HCT116 (cell line): ENCODE results near the gene OR4D1. TPM values are rescaled to one million over a fixed set of nuclear protein-coding genes. Genes with fewer than 3 reads are reported as not detected.

ENCODE experiments used
- ATAC-seq: fragments of 200-7000 bp; cut with Tn5 transposase; 2 replicates; pipeline ENCODE4 v1.9.1; 2020; ENCODE audit warnings: mild to moderate bottlenecking, moderate library complexity
- BruUV-seq: library from RNA; stranded (reverse); fragments of 400-500 nt; replicated peaks from 2 replicates; lab custom pipeline; 2021; lab: Mats Ljungman, UMichigan
- CTCF ChIA-PET: fragments of 300-600 bp; sonication (Branson Sonifier 250); formaldehyde crosslinking; loops from one replicate; lab custom pipeline; 2021; ENCODE audit warnings: antibody characterized with exemption; lab: Charles Lee
- POLR2A ChIA-PET: fragments of 300-600, 350-600 bp; sonication (Branson Sonifier 250); formaldehyde crosslinking; loops from one replicate; lab custom pipeline; 2021; ENCODE audit warnings: antibody characterized with exemption; lab: Charles Lee
- RAD21 ChIA-PET, 2 experiments: fragments of 300-600 bp; sonication (Branson Sonifier 250); formaldehyde crosslinking; loops; one replicate each; lab custom pipeline; 2023; ENCODE audit warnings: low total read pairs in 2 of 2; ENCODE audit not compliant: uncharacterized antibody in 2 of 2, unreplicated experiment in 2 of 2, low non-redundant PET in 1 of 2; lab: Charles Lee
- DNase-seq: peaks from one replicate; pipeline ENCODE4 v3.0.0-alpha.2; 2010; ENCODE audit warnings: low read depth, low spot score
- H2AFZ ChIP-seq: fragments of 200-600 bp; shearing (Covaris generic), sonication (generic); 2 replicates; pipeline ENCODE4 v1.6.1; 2017; ENCODE audit warnings: low read depth, mixed run types, mixed read lengths, antibody characterized with exemption, low read length; ENCODE audit not compliant: poor library complexity, severe bottlenecking
- H3K27ac ChIP-seq: 2 replicates; pipeline ENCODE4 v1.5.1; 2012; ENCODE audit warnings: low read depth, low read length
- H3K27me3 ChIP-seq: fragments of 200-600 bp; sonication (generic); 2 replicates; pipeline ENCODE4 v1.6.1; 2016; ENCODE audit warnings: mixed run types, low read length, mixed read lengths; ENCODE audit not compliant: insufficient read depth
- H3K36me3 ChIP-seq, 2 experiments: fragments of 200-500 bp in 1 of 2; fragments of 200-600 bp in 1 of 2; sonication (Bioruptor generic) in 1 of 2; sonication (generic) in 1 of 2; 2 replicates each; pipeline versions ENCODE4 v1.5.1 to v1.6.1; 2014 to 2016; ENCODE audit warnings: low read length in 2 of 2, inconsistent platforms in 1 of 2, mixed read lengths in 1 of 2, mixed run types in 1 of 2; ENCODE audit not compliant: insufficient read depth in 2 of 2, control insufficient read depth in 1 of 2
- H3K4me1 ChIP-seq, 2 experiments: fragments of 200-600 bp in 1 of 2; sonication (generic) in 1 of 2; 2 replicates each; pipeline versions ENCODE4 v1.5.1 to v1.6.1; 2012 to 2017; ENCODE audit warnings: low read length in 2 of 2, inconsistent platforms in 1 of 2, mild to moderate bottlenecking in 1 of 2, mixed read lengths in 1 of 2, mixed run types in 1 of 2, moderate library complexity in 1 of 2; ENCODE audit not compliant: insufficient read depth in 2 of 2, control insufficient read depth in 1 of 2
- H3K4me2 ChIP-seq: fragments of 200-600 bp; sonication (generic); 2 replicates; pipeline ENCODE4 v1.6.1; 2017; ENCODE audit warnings: mixed run types, low read length, mixed read lengths
- H3K4me3 ChIP-seq, 2 experiments: fragments of 200-600 bp in 1 of 2; sonication (generic) in 1 of 2; replicated peaks in 1 of 2; 2 replicates each; pipeline ENCODE4 v1.5.1; 2011 to 2016; ENCODE audit warnings: low read length in 2 of 2, control low read depth in 1 of 2, low read depth in 1 of 2, mild to moderate bottlenecking in 1 of 2, mixed read lengths in 1 of 2, mixed run types in 1 of 2
- H3K79me2 ChIP-seq: fragments of 200-600 bp; sonication (generic); 2 replicates; pipeline ENCODE4 v1.6.1; 2017; ENCODE audit warnings: mild to moderate bottlenecking, mixed run types, low read length, moderate library complexity, mixed read lengths; ENCODE audit not compliant: insufficient read depth
- H3K9ac ChIP-seq: fragments of 200-600 bp; sonication (generic); 2 replicates; pipeline ENCODE4 v1.6.1; 2016; ENCODE audit warnings: low read length, mixed read lengths
- H3K9me2 ChIP-seq: fragments of 200-600 bp; sonication (generic), shearing (Covaris generic); 2 replicates; pipeline ENCODE4 v1.6.1; 2017; ENCODE audit warnings: mixed run types, mild to moderate bottlenecking, moderate library complexity; ENCODE audit not compliant: insufficient read depth
- H3K9me3 ChIP-seq, 2 experiments: fragments of 200-500 bp in 1 of 2; fragments of 200-600 bp in 1 of 2; sonication (Bioruptor generic) in 1 of 2; sonication (generic) in 1 of 2; 2 replicates each; pipeline ENCODE4 v1.6.1; 2014 to 2017; ENCODE audit warnings: low read length in 2 of 2, mixed read lengths in 2 of 2, inconsistent platforms in 1 of 2, low read depth in 1 of 2, mild to moderate bottlenecking in 1 of 2, mixed run types in 1 of 2, moderate library complexity in 1 of 2; ENCODE audit not compliant: control insufficient read depth in 1 of 2, insufficient read depth in 1 of 2
- H4K20me1 ChIP-seq: fragments of 200-600 bp; sonication (generic), shearing (Covaris generic); 2 replicates; pipeline ENCODE4 v1.6.1; 2017; ENCODE audit warnings: mixed run types, mild to moderate bottlenecking, moderate library complexity; ENCODE audit not compliant: insufficient read depth
- CEBPB ChIP-seq: IDR thresholded peaks from 2 replicates; pipeline ENCODE4 v1.6.1; 2012; ENCODE audit warnings: low read depth
- EGR1 ChIP-seq: IDR thresholded peaks from 2 replicates; pipeline ENCODE4 v1.6.1; 2012; ENCODE audit warnings: low read depth
- EZH2phosphoT487 ChIP-seq: fragments of 200-600 bp; IDR thresholded peaks from 2 replicates; pipeline ENCODE4 v1.6.1; 2018; ENCODE audit warnings: antibody characterized with exemption, borderline replicate concordance
- POLR2AphosphoS5 ChIP-seq: IDR thresholded peaks from 2 replicates; pipeline ENCODE4 v1.6.1; 2011; ENCODE audit warnings: mild to moderate bottlenecking, low read depth, low read length, moderate library complexity
- REST ChIP-seq: IDR thresholded peaks from 2 replicates; pipeline ENCODE4 v1.6.1; 2012; ENCODE audit warnings: low read depth
- SRF ChIP-seq: IDR thresholded peaks from 2 replicates; pipeline ENCODE4 v1.6.1; 2012; ENCODE audit warnings: low read depth
- YY1 ChIP-seq: IDR thresholded peaks from 2 replicates; pipeline ENCODE4 v1.6.1; 2011; ENCODE audit warnings: low read length, low read depth, moderate library complexity, mild to moderate bottlenecking; ENCODE audit not compliant: insufficient replicate concordance; ENCODE audit errors: extremely low read depth
- ZBTB33 ChIP-seq: IDR thresholded peaks from 2 replicates; pipeline ENCODE4 v1.6.1; 2011; ENCODE audit warnings: mild to moderate bottlenecking, low read length, moderate library complexity; ENCODE audit not compliant: insufficient replicate concordance; ENCODE audit errors: extremely low read depth
- ZNF274 ChIP-seq: fragments of 200-500 bp; sonication (Bioruptor generic); IDR thresholded peaks from 2 replicates; pipeline ENCODE4 v1.6.1; 2014; ENCODE audit warnings: mild to moderate bottlenecking, low read depth, low read length, inconsistent platforms
- intact Hi-C: fragments of 100-400 bp; cut with micrococcal nuclease; formaldehyde crosslinking; loops from 2 replicates; pipeline ENCODE4 v1.10.0; 2022
- total RNA-seq: library from RNA; stranded (reverse); gene quantifications from one replicate; pipeline ENCODE4 v1.2.1, GENCODE V29; 2021; ENCODE audit not compliant: unreplicated experiment

The OR4D1 gene
- total RNA-seq, 1 experiment from 2014 or later, result not detected

- TF ChIP-seq SRF (no peak), EGR1 (no peak), EZH2phosphoT487 (no peak), ZNF274 (no peak)
These were observed 35.1 kb upstream of the OR4D1 start (continued) for GRCh38 chr17:58112970-58113631.

GRCh38 chr17:58113947-58114346, 34.2 kb upstream of the OR4D1 start:
- no peak for TF ChIP-seq CEBPB
- TF ChIP-seq ZBTB33, result no peak
- TF ChIP-seq EGR1, result no peak
- TF ChIP-seq REST, result no peak
- no peak for TF ChIP-seq POLR2AphosphoS5
- TF ChIP-seq YY1, result no peak
- Histone ChIP-seq H4K20me1 (no peaks in the 10 kb centered on the region), H3K9me2 (no peaks in the 10 kb centered on the region), H3K9ac (no peak overlapping the region), H3K27ac (no peak overlapping the region), H3K27me3 (peaks cover 12% of the 10 kb centered on the region; the same call in 1 of the 2 replicates), H2AFZ (no peak overlapping the region), H3K4me2 (no peak overlapping the region), H3K4me1 (peaks cover 0 to 3% of the 10 kb centered on the region in 2 experiments; a peak in 1 of 4 replicates), H3K9me3 (no peaks in the 10 kb centered on the region), H3K36me3 (no peaks in the 10 kb centered on the region), H3K4me3 (no peak overlapping the region), H3K79me2 (no peaks in the 10 kb centered on the region)
- RAD21 ChIA-PET, result interaction anchor here in 1 of 2 experiments (0.5 kb wide), 1 partner anchor 398 kb away, joined by 8 read pairs; no protein-coding TSS in a partner anchor
- BruUV-seq, result no TSS peak
- intact Hi-C loops, result loop anchor here (1.0 to 10.0 kb wide), 9 partner anchors 115 to 993 kb away; partner anchors contain the start of genes CCDC182 and MRPS23
- CTCF ChIA-PET, result interaction anchor here (1.0 to 1.9 kb wide), 5 partner anchors 59 to 442 kb away, joined by 3 to 6 read pairs (median 3); no protein-coding TSS in a partner anchor
- DNase-seq (no peak), ATAC-seq (no peak)
- POLR2A ChIA-PET, result interaction anchor here (0.6 kb wide), 1 partner anchor 259 kb away, joined by 4 read pairs; no protein-coding TSS in a partner anchor
